Nephron progenitor cell (in vitro differentiated cells): ENCODE measurements around the gene HNRNPC.
"Not testable (repeated sequence)": the region's sequence is repeated elsewhere in the genome, so short reads cannot be mapped to it uniquely, and the experiment has no call there.

Experiments
- DNase-seq: peaks from one replicate; pipeline ENCODE4 v3.0.0; 2021
- H3K27ac Mint-ChIP-seq: 2 replicates; pipeline ENCODE4 v1.8.0; 2021; ENCODE audit warnings: mild to moderate bottlenecking, moderate library complexity, mixed read lengths
- H3K27me3 Mint-ChIP-seq: 2 replicates; pipeline ENCODE4 v1.8.0; 2021; ENCODE audit warnings: mild to moderate bottlenecking, low read depth, mixed read lengths; ENCODE audit not compliant: poor library complexity
- H3K36me3 Mint-ChIP-seq: 2 replicates; pipeline ENCODE4 v1.8.0; 2021; ENCODE audit warnings: low read depth, mixed read lengths
- H3K4me1 Mint-ChIP-seq: 2 replicates; pipeline ENCODE4 v1.8.0; 2021; ENCODE audit warnings: mixed read lengths
- H3K4me3 Mint-ChIP-seq: 2 replicates; pipeline ENCODE4 v1.8.0; 2021; ENCODE audit warnings: mild to moderate bottlenecking, moderate library complexity, mixed read lengths
- H3K9me3 Mint-ChIP-seq: 2 replicates; pipeline ENCODE4 v1.8.0; 2021; ENCODE audit warnings: mild to moderate bottlenecking, moderate library complexity, mixed read lengths
- CTCF ChIP-seq: fragments of 200-600 bp; sonication (generic); IDR thresholded peaks from 2 replicates; pipeline ENCODE4 v1.5.0; 2021; ENCODE audit warnings: antibody characterized with exemption

HNRNPC gene

GRCh38 chr14:21231020-21231652 lies 38.1 kb downstream of the HNRNPC start:
- TF ChIP-seq CTCF: no peak
- Mint-ChIP-seq H3K4me1 (peaks cover 18% of the 10 kb centered on the region), H3K9me3 (no peaks in the 10 kb centered on the region), H3K27me3 (no peaks in the 10 kb centered on the region), H3K4me3 (no peak overlapping the region), H3K36me3 (peaks cover 90% of the 10 kb centered on the region), H3K27ac (peak overlapping the region; percentile 59)
- no peak for DNase-seq

- Mint-ChIP-seq H3K9me3 (no peaks in the 10 kb centered on the region), H3K27me3 (no peaks in the 10 kb centered on the region), H3K36me3 (peaks cover 97% of the 10 kb centered on the region), H3K4me1 (peaks cover 13% of the 10 kb centered on the region), H3K27ac (no peak overlapping the region), H3K4me3 (no peak overlapping the region)
- no peak for DNase-seq
- no peak for TF ChIP-seq CTCF
Measured at GRCh38 chr14:21229821-21230220, 39.4 kb downstream of the HNRNPC start.

- H3K36me3 Mint-ChIP-seq: peaks cover 97% of the 10 kb centered on the region
- H3K4me1 Mint-ChIP-seq: peaks cover 20% of the 10 kb centered on the region
- H3K27me3 Mint-ChIP-seq: no peaks in the 10 kb centered on the region
- H3K9me3 Mint-ChIP-seq: no peaks in the 10 kb centered on the region
- TF ChIP-seq CTCF: no peak
- DNase-seq: no peak
- H3K27ac Mint-ChIP-seq: no peak overlapping the region
- H3K4me3 Mint-ChIP-seq: no peak overlapping the region
Measured at GRCh38 chr14:21227981-21228380, 41.3 kb downstream of the HNRNPC start.

- TF ChIP-seq CTCF: no peak
Measured at GRCh38 chr14:21227150-21227549, 42.1 kb downstream of the HNRNPC start.

GRCh38 chr14:21226467-21226866 lies 42.8 kb downstream of the HNRNPC start:
- Mint-ChIP-seq H3K9me3 (no peaks in the 10 kb centered on the region), H3K4me3 (no peak overlapping the region), H3K4me1 (peaks cover 13% of the 10 kb centered on the region), H3K27me3 (no peaks in the 10 kb centered on the region), H3K36me3 (peaks cover 97% of the 10 kb centered on the region), H3K27ac (no peak overlapping the region)
- no peak for DNase-seq
- no peak for TF ChIP-seq CTCF

More at GRCh38 chr14:21227150-21227549, 42.1 kb downstream of the HNRNPC start:
- peaks cover 97% of the 10 kb centered on the region for H3K36me3 Mint-ChIP-seq
- no peak for DNase-seq
- no peak overlapping the region for H3K4me3 Mint-ChIP-seq
- no peak overlapping the region for H3K27ac Mint-ChIP-seq
- no peaks in the 10 kb centered on the region for H3K27me3 Mint-ChIP-seq
- peaks cover 20% of the 10 kb centered on the region for H3K4me1 Mint-ChIP-seq
- no peaks in the 10 kb centered on the region for H3K9me3 Mint-ChIP-seq

- Mint-ChIP-seq H3K36me3 (peaks cover 97% of the 10 kb centered on the region), H3K4me1 (peaks cover 11% of the 10 kb centered on the region)
- not testable (repeated sequence) for H3K27me3 Mint-ChIP-seq, H3K9me3 Mint-ChIP-seq, H3K27ac Mint-ChIP-seq, H3K4me3 Mint-ChIP-seq, DNase-seq
Measured at GRCh38 chr14:21225164-21225563, 44.1 kb downstream of the HNRNPC start.
